Hematopoietic multipotent progenitor cell treated with erythropoietin and hydrocortisone succinate and interleukin-3 and kit ligand, for 8 days (in vitro differentiated cells): Measurements from ENCODE around the gene FBXW9.
A peak's percentile ranks its signal among the peaks of the same experiment; 100 is the strongest.

ENCODE experiments used
- DNase-seq: peaks from one replicate; pipeline ENCODE4 v3.0.0-alpha.2; 2015

Gene FBXW9

GRCh38 chr19:12696366-12697335, at the start of gene FBXW9:
Gene FBXW9 (minus strand): TSS chr19:12696631. CDS start chr19:12696581, 50 bp downstream.
- DNase-seq, result peak; percentile 96

- no peak for DNase-seq
These were observed 48.9 kb upstream of the FBXW9 start for GRCh38 chr19:12745166-12745897.

GRCh38 chr19:12737835-12738351, 41.5 kb upstream of the FBXW9 start:
- no peak for DNase-seq

- DNase-seq, result peak; percentile 100
These were observed 40.8 kb upstream of the FBXW9 start, which contains the start of gene GET3 for GRCh38 chr19:12736995-12737834. Gene GET3 (plus strand): TSS chr19:12737497. CDS start chr19:12737506, 9 bp downstream.

- peak; percentile 85 for DNase-seq
These were observed 37.2 kb upstream of the FBXW9 start for GRCh38 chr19:12733369-12734214.

GRCh38 chr19:12731337-12731736, 34.9 kb upstream of the FBXW9 start:
- no peak for DNase-seq

GRCh38 chr19:12730064-12730463, 33.6 kb upstream of the FBXW9 start:
- no peak for DNase-seq

- no peak for DNase-seq
These were observed 31.5 kb upstream of the FBXW9 start for GRCh38 chr19:12727745-12728433.

- no peak for DNase-seq
These were observed 30.5 kb upstream of the FBXW9 start for GRCh38 chr19:12726988-12727316.

GRCh38 chr19:12725612-12726011, 29.2 kb upstream of the FBXW9 start:
- DNase-seq, result peak; percentile 54

GRCh38 chr19:12723641-12724426, 27.4 kb upstream of the FBXW9 start, which contains the start of gene TNPO2:
Gene TNPO2 (minus strand): TSS chr19:12723932. CDS start chr19:12720977, 2,955 bp downstream.
- peak; percentile 84 for DNase-seq

- DNase-seq, result peak; percentile 51
These were observed 26.9 kb upstream of the FBXW9 start for GRCh38 chr19:12723381-12723640.

- peak; percentile 100 for DNase-seq
These were observed 26.3 kb upstream of the FBXW9 start for GRCh38 chr19:12722566-12723380.

- peak; percentile 59 for DNase-seq
These were observed 25.5 kb upstream of the FBXW9 start for GRCh38 chr19:12721656-12722565.

GRCh38 chr19:12720851-12721655, 24.6 kb upstream of the FBXW9 start:
- DNase-seq, result peak; percentile 27

- DNase-seq, result no peak
These were observed 23.9 kb upstream of the FBXW9 start for GRCh38 chr19:12720296-12720695.

GRCh38 chr19:12715929-12716328, 19.5 kb upstream of the FBXW9 start:
- DNase-seq, result peak; percentile 54
